ENCODE data around the gene LUC7L2.

- TF ChIP-seq CTCF (IDR thresholded peaks at IDR 0.05; ENCODE audit: low read depth, low read length, missing input control), result no peak
- no peak for TF ChIP-seq YY1 (IDR thresholded peaks at IDR 0.05)
- no peak for TF ChIP-seq MAX (IDR thresholded peaks at IDR 0.05)
- no peak for TF ChIP-seq FOXA2 (IDR thresholded peaks at IDR 0.05)
- no peak for TF ChIP-seq TAF1 (conservative IDR thresholded peaks at IDR 0.05)
Measured at GRCh38 chr7:139456511-139456910, 96.8 kb downstream of the LUC7L2 start.

All from liver (tissue), 3 donors.